PC-9 (cell line): ENCODE results near the gene PCDHA1. TPM values are rescaled to one million over a fixed set of nuclear protein-coding genes. Genes with fewer than 3 reads are reported as not detected.

ENCODE experiments used
- BruUV-seq: library from RNA; stranded (reverse); fragments of 400-500 nt; replicated peaks from 2 replicates; lab custom pipeline; 2021; lab: Mats Ljungman, UMichigan
- CTCF ChIA-PET: fragments of 300-600 bp; sonication (Branson Sonifier 250); formaldehyde crosslinking; loops from one replicate; lab custom pipeline; 2022; ENCODE audit warnings: antibody characterized with exemption; lab: Charles Lee
- POLR2A ChIA-PET: fragments of 300-600 bp; sonication (Branson Sonifier 250); formaldehyde crosslinking; loops from one replicate; lab custom pipeline; 2022; ENCODE audit warnings: antibody characterized with exemption; ENCODE audit not compliant: unreplicated experiment; lab: Charles Lee
- DNase-seq, 2 experiments: peaks; one replicate each; pipeline versions ENCODE4 v3.0.0 to v3.0.0-alpha.2; 2015 to 2022; ENCODE audit warnings: mixed read lengths in 1 of 2
- H2AFZ ChIP-seq: fragments of 200-600 bp; sonication (generic); 2 replicates; pipeline ENCODE4 v1.8.1; 2017; ENCODE audit warnings: antibody characterized with exemption
- H3F3A ChIP-seq: fragments of 200-600 bp; sonication (generic); 2 replicates; pipeline ENCODE4 v1.8.1; 2017; ENCODE audit warnings: antibody characterized with exemption, mild to moderate bottlenecking, low read depth; ENCODE audit not compliant: insufficient read depth
- H3K27ac ChIP-seq: fragments of 200-600 bp; sonication (generic); 2 replicates; pipeline ENCODE4 v1.6.1; 2016; ENCODE audit warnings: mixed run types
- H3K27me3 ChIP-seq: fragments of 200-600 bp; sonication (generic); 2 replicates; pipeline ENCODE4 v1.6.1; 2016; ENCODE audit warnings: low read depth, mixed run types; ENCODE audit not compliant: insufficient read depth
- H3K36me3 ChIP-seq: fragments of 200-600 bp; sonication (generic); 2 replicates; pipeline ENCODE4 v1.6.1; 2016; ENCODE audit warnings: low read depth, mixed run types
- H3K4me1 ChIP-seq: fragments of 200-600 bp; sonication (generic); replicated peaks from 2 replicates; pipeline ENCODE4 v1.6.1; 2016; ENCODE audit warnings: mixed run types; ENCODE audit not compliant: insufficient read depth
- H3K4me2 ChIP-seq: fragments of 200-600 bp; sonication (generic); 2 replicates; pipeline ENCODE4 v1.6.1; 2017; ENCODE audit warnings: mixed run types
- H3K4me3 ChIP-seq: fragments of 200-600 bp; sonication (generic); 2 replicates; pipeline ENCODE4 v1.6.1; 2016; ENCODE audit warnings: mixed run types
- H3K79me2 ChIP-seq: fragments of 200-600 bp; sonication (generic); 2 replicates; pipeline ENCODE4 v1.6.1; 2017; ENCODE audit warnings: low read depth, mixed run types
- H3K9me2 ChIP-seq: fragments of 200-600 bp; sonication (generic); 2 replicates; pipeline ENCODE4 v1.8.1; 2017; ENCODE audit warnings: mild to moderate bottlenecking; ENCODE audit not compliant: insufficient read depth
- H3K9me3 ChIP-seq: fragments of 200-600 bp; sonication (generic); 2 replicates; pipeline ENCODE4 v1.8.1; 2016; ENCODE audit warnings: low read depth; ENCODE audit not compliant: insufficient read depth
- H4K20me1 ChIP-seq: fragments of 200-600 bp; sonication (generic); 2 replicates; pipeline ENCODE4 v1.8.1; 2017; ENCODE audit not compliant: insufficient read depth
- CTCF ChIP-seq: fragments of 200-600 bp; sonication (generic); conservative IDR thresholded peaks from 2 replicates; pipeline ENCODE4 v1.6.1; 2017; ENCODE audit warnings: mixed run types, antibody characterized with exemption, mild to moderate bottlenecking, moderate library complexity
- EZH2 ChIP-seq: fragments of 200-600 bp; sonication (generic); IDR thresholded peaks from 2 replicates; pipeline ENCODE4 v1.8.0; 2017; ENCODE audit warnings: antibody characterized with exemption, low read depth
- intact Hi-C: fragments of 100-400 bp; cut with micrococcal nuclease; formaldehyde crosslinking; loops from one replicate; pipeline ENCODE4 v1.10.0; 2022; ENCODE audit not compliant: unreplicated experiment
- total RNA-seq: library from RNA; stranded (reverse); gene quantifications from 2 replicates; pipeline ENCODE4 v1.2.3, GENCODE V29; 2021

The PCDHA1 gene
- total RNA-seq, 1 experiment from 2014 or later = not detected

- H3K79me2 ChIP-seq = no peaks in the 10 kb centered on the region
- no peak overlapping the region for H3K27ac ChIP-seq
- H3K27me3 ChIP-seq = 0 out of 2 replicates have a peak, but pooled peaks cover 8% of the 10 kb centered on the region
- no peaks in the 10 kb centered on the region for H3K4me1 ChIP-seq
- ChIA-PET POLR2A (no interaction called here), CTCF (no interaction called here)
- no TSS peak for BruUV-seq
- TF ChIP-seq CTCF (no peak), EZH2 (no peak)
- no peak for DNase-seq
- no peak overlapping the region for H2AFZ ChIP-seq
- no peaks in the 10 kb centered on the region for H3F3A ChIP-seq
- no peak overlapping the region for H3K4me3 ChIP-seq
- no peaks in the 10 kb centered on the region for H3K36me3 ChIP-seq
- intact Hi-C loops = loop anchor here (5.0 kb wide), 1 partner anchor 39 kb away; no protein-coding TSS in a partner anchor
- no peaks in the 10 kb centered on the region for H4K20me1 ChIP-seq
- no peaks in the 10 kb centered on the region; the same call in 1 of the 2 replicates for H3K9me2 ChIP-seq
- no peak overlapping the region for H3K4me2 ChIP-seq
- H3K9me3 ChIP-seq = peaks cover 6% of the 10 kb centered on the region
These were observed 97.4 kb downstream of the PCDHA1 start for GRCh38 chr5:140883373-140883772.

- Histone ChIP-seq H3K27ac (no peak overlapping the region), H3K9me3 (peaks cover 6% of the 10 kb centered on the region), H3F3A (no peaks in the 10 kb centered on the region), H4K20me1 (no peaks in the 10 kb centered on the region), H2AFZ (no peak overlapping the region), H3K4me3 (no peak overlapping the region), H3K27me3 (0 out of 2 replicates have a peak, but pooled peaks cover 8% of the 10 kb centered on the region), H3K4me1 (no peaks in the 10 kb centered on the region), H3K9me2 (no peaks in the 10 kb centered on the region; the same call in 1 of the 2 replicates), H3K36me3 (no peaks in the 10 kb centered on the region), H3K79me2 (no peaks in the 10 kb centered on the region), H3K4me2 (no peak overlapping the region)
- ChIA-PET CTCF (no interaction called here), POLR2A (no interaction called here)
- no peak for TF ChIP-seq EZH2
- TF ChIP-seq CTCF = no peak
- no TSS peak for BruUV-seq
- intact Hi-C loops = loop anchor here (5.0 kb wide), 1 partner anchor 38 kb away; no protein-coding TSS in a partner anchor
- no peak for DNase-seq
These were observed 98.2 kb downstream of the PCDHA1 start for GRCh38 chr5:140883927-140884697.

GRCh38 chr5:140916325-140916724 is 130.4 kb downstream of the PCDHA1 start:
- TF ChIP-seq CTCF = no peak
- TF ChIP-seq EZH2 = no peak
- Histone ChIP-seq H3K4me2 (no peak overlapping the region), H2AFZ (no peak overlapping the region), H3K4me3 (no peak overlapping the region), H4K20me1 (no peaks in the 10 kb centered on the region), H3K9me2 (no peaks in the 10 kb centered on the region), H3K27ac (no peak overlapping the region), H3K9me3 (no peaks in the 10 kb centered on the region), H3K4me1 (no peaks in the 10 kb centered on the region), H3F3A (no peaks in the 10 kb centered on the region), H3K27me3 (no peaks in the 10 kb centered on the region), H3K79me2 (no peaks in the 10 kb centered on the region), H3K36me3 (no peaks in the 10 kb centered on the region)
- BruUV-seq = no TSS peak
- intact Hi-C loops = no loop called here
- CTCF ChIA-PET = interaction anchor here (1.3 kb wide), 1 partner anchor 124 kb away, joined by 3 read pairs; no protein-coding TSS in a partner anchor
- no peak for DNase-seq
- POLR2A ChIA-PET = no interaction called here
